NK-92 treated with Interleukin-12 subunit alpha and Interleukin-12 subunit beta, amount 100 ng/mL, for 24 hours (cell line): ENCODE data around the gene SLC25A5.
A peak's percentile ranks its signal among the peaks of the same experiment; 100 is the strongest.

Experiments used
- DNase-seq: peaks from one replicate; lab custom pipeline; 2025; lab: John Stamatoyannopoulos, UW

The SLC25A5 gene

DNA sequence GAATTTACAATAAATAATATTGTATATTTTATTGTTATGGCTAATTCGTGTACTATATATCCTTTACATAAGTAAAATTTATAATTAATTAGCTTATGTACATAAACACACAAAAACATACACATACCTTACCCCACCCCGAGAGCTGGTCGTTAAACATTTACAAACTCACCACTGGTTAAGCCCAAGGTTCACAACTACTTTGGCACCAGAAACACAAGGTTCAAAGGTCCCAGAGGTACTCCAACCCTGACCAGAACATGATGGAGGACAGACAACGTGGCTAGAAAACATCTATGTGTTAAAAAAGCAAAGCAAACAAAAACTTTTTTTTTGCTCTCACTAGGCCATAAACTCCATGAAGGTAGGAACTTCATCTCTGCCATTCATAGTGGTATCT is 37.7 kb downstream of the SLC25A5 start:
- no peak for DNase-seq

DNA sequence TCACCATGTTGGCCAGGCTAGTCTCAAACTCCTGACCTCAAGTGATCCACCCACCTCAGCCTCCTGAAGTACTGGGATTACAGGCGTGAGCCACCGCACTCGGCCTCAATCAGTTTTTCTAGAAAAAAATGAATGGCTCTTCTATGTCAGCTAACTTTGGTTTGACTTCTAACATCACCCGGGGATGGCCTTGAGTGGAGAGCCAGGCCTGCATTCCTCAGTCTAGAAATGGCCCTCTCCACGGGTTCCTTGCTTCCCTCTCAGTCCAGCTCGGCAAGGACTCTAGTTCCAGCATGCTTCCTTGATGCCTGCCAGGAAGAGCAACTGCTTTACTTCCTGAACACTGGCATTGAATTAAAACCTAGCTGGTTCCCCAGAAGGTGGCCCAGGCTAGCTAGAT is 39.0 kb downstream of the SLC25A5 start:
- no peak for DNase-seq

DNA sequence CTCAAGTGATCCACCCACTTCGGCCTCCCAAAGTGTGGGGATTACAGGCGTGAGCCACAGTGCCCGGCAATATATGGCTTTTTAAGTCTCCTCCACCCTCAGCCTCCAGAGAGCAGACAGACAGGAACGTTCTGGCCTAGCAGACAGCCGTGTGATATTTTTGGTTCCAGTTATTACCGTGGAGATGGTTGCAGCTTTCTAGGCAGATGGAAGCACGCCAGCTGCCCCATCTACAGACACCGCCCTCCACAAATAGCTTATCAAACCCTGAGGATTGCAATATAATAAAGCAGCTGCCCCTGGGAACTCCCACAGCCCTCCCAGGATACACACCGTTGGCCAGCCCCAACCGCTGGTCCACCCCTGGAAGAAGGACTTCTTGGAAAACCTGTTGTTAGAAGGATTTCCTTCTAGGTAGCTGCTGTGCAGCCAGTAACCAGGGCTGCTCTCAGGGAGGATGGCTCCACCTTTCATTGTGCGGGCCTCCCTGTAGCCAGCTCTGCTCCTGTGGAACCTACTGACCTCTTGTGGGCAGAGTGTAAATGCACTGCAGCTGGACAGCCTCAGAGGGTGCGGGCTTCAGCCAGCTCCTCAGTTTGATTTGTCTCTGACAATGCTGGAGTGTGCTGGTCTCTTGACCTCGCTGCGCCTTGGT is 44.0 kb downstream of the SLC25A5 start:
- DNase-seq = no peak

DNA sequence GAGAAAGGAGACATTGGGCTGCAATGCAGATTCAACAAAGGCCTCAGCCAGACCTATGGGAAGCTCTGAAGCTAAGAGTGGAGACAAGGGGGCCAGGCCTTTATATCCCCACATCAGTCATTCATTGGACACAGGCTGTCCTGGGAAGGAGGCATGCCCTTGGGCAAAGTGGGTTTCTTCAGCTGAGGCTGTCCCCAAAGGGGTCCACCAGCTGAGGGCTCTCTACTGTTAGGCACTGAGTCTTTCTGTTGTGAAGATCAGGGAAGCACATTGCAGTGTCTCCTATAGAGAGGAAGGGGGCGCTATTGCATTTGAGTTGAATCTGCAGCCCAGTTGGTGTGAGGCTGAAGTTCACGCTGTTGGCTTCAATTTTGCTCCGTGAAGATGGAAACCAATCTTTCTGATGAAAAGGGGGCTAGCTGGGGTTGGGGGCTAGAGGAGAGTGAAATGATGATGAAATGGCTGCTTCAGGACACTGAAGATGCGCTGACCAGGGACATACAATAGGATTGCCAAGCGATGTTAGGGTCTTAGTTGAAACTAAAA is 48.0 kb downstream of the SLC25A5 start:
- peak; percentile 4 for DNase-seq

DNA sequence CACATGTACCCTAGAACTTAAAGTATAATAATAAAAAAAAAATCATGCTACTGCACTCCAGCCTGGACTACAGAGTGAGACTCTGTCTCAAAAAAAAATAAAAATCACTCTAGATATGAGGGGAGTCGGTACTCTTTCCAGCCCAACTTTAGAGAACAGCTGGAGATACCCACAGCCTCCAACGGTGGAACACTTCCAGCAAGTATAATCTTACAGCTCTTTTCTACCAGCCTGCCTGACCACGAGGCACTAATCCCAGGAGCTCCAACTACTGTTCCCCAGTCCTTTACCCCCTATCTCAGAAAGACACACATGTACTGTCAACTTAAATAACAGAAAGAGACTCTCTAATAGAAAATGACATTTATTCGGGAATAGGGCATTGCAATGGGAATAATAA is 50.1 kb downstream of the SLC25A5 start:
- no peak for DNase-seq
